Stimulated activated CD8-positive, alpha-beta memory T cell treated with anti-CD3 and anti-CD28 coated beads, Interleukin-4, amount 100 ng/mL, for 4 hours (primary cell): ENCODE results near the gene NBPF15.
A peak's percentile ranks its signal among the peaks of the same experiment; 100 is the strongest.
"Not testable (repeated sequence)": the region's sequence is repeated elsewhere in the genome, so short reads cannot be mapped to it uniquely, and the experiment has no call there.

Source experiments
- DNase-seq, 2 donors: peaks; one replicate each; pipeline ENCODE4 v3.0.0-alpha.2; 2020; ENCODE audit warnings: low read depth in 2 of 2, low spot score in 1 of 2

The NBPF15 gene

GRCh38 chr1:144461136-144461759 lies at the start of gene NBPF15:
Gene NBPF15, minus strand, starts transcription at chr1:144461669. Its CDS starts 21,666 bp downstream, at chr1:144440003.
- peak; percentile 10 to 28 for DNase-seq

GRCh38 chr1:144496429-144496828 lies 35.0 kb upstream of the NBPF15 start:
- not testable (repeated sequence) for DNase-seq

- DNase-seq: not testable (repeated sequence)
Observed at GRCh38 chr1:144494130-144494529, 32.7 kb upstream of the NBPF15 start.

DNA sequence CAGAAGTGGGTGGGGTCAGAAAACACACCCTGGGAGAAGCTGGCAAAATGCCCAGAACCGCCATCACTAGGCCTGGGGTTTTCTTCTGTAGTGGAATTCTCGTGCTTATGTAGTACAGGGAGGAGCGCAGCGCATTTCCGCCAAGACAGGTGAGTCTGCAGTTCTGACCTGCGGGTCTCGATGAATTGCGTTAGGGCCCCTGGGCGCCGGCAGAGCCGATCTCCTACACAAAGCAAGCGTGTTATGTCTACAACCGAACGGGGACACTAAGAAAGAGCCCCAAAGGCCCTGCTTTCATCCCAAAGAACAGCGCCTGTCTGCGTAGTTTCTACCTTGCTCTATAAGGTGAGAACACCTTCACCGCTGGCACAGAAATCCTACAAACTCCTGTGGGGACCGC lies 28.9 kb upstream of the NBPF15 start:
- not testable (repeated sequence) for DNase-seq

GRCh38 chr1:144487002-144487401 lies 25.5 kb upstream of the NBPF15 start:
- not testable (repeated sequence) for DNase-seq

GRCh38 chr1:144485048-144485993 lies 23.9 kb upstream of the NBPF15 start:
- DNase-seq: not testable (repeated sequence)

DNA sequence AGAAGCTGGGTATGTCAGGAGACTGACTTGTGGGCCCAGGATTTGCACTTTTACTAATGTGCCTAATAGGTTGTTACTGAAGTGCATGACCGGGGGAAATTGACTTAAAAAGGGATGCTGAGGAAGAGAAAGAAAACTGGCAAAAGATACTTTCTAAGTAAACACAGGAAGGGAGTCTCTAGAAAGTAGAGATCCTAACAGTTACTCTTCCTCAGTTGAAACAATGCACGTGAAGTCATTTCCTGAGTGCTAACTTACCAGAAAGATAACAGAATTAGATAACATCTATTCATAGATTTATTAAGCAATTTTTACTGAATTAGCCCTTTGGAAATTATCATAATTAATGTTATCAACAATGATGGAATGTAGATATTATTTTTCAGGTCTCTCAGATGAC lies 12.4 kb upstream of the NBPF15 start:
- not testable (repeated sequence) for DNase-seq

DNA sequence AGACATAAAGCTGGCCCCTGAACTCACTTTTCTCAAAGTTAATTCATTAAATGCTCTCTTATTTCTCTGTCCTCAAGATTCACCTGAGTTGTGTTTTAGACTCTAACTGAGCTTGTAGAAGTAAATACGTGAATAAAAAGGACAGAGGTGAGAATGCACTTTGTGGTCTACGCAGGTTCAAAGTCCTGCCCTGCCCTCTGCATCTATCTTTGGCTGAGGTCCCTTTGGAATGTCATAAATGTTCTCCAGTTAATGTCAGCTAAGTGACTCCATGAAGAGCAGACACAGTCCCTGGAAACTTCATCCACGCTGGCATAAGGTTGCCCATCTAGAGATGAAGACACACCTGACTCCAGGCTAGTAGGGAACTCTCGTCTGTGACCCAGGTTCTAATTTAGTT lies 10.0 kb upstream of the NBPF15 start:
- DNase-seq: not testable (repeated sequence)

DNA sequence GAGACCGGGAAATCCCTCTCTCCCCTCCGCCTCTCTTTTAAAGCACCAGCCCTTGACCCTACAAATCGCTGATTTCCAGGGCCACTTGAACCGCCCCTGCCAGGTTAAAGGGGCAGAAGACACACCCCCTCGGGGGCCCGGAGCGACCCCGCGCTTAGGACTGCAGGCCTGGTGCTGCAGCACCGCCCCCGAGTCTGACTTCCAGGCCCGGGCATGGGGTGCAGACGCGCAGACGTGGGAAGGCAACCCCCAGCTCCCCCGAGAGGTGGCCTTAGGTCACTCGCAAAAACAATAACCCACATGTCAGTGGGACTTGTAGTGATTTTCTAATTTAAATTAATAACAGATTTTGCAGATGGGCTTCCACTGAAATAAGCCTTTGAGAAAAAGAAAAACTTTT lies 309 bp upstream of the NBPF15 start:
- not testable (repeated sequence) for DNase-seq

DNA sequence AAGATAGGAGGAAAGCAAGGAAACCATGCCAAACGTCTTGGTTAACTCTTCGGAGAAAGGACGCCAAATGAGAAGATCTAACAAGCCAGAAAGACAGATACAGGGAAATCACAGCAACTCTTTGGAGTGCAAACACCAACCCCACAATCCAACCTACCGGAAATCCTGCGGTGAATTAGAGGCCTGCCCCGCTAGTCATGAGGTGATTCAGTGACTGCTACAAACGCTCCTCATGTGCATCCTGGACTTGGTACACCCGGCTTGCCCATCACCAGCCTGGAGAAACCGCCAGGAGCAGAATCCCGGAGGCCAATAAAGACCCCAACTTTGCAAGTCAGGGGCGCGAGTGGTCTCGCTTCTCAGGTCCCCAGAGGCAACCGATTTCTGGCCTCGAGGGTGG lies 783 bp downstream of the NBPF15 start:
- not testable (repeated sequence) for DNase-seq

DNA sequence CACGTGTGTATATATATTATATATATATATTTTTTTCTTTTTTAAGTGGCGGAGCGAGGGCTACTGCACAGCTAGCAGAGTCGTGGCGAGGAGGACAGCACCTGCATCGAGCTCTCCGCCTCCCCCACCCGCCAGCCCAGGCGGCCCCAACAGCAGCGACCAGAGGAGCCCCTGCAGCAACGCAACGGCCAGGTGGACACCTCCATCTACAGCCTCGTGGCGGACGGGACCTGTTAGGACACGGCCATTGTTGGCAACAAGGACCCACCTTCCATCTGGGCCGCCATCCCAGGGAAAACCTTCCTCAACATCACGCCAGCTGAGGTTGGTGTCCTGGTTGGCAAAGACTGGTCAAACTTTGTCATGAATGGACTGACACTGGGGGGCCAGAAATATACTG lies 19.1 kb downstream of the NBPF15 start:
- not testable (repeated sequence) for DNase-seq

DNA sequence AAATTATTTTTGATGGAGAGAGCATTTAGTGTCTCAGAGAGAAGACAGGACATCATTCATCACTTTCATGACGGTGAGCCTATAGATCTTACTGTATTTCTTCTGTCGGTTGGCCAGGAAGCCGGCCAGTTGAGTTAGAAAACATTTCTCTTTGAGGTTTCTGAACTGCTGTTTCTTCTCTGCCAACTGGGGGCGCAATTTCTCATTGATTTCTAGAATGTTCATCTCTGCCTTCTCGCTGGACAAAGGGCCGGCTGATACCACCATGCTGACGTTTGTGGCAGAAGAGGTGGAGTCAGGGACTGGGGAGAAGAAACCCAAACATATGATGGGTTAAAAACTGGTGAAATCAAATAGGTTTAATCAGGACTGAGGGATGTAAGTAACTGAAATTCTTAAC lies 21.7 kb downstream of the NBPF15 start:
- DNase-seq: not testable (repeated sequence)

GRCh38 chr1:144418891-144419694 lies 42.4 kb downstream of the NBPF15 start:
- DNase-seq: not testable (repeated sequence)

- not testable (repeated sequence) for DNase-seq
Observed at GRCh38 chr1:144413404-144414118, 47.9 kb downstream of the NBPF15 start.

DNA sequence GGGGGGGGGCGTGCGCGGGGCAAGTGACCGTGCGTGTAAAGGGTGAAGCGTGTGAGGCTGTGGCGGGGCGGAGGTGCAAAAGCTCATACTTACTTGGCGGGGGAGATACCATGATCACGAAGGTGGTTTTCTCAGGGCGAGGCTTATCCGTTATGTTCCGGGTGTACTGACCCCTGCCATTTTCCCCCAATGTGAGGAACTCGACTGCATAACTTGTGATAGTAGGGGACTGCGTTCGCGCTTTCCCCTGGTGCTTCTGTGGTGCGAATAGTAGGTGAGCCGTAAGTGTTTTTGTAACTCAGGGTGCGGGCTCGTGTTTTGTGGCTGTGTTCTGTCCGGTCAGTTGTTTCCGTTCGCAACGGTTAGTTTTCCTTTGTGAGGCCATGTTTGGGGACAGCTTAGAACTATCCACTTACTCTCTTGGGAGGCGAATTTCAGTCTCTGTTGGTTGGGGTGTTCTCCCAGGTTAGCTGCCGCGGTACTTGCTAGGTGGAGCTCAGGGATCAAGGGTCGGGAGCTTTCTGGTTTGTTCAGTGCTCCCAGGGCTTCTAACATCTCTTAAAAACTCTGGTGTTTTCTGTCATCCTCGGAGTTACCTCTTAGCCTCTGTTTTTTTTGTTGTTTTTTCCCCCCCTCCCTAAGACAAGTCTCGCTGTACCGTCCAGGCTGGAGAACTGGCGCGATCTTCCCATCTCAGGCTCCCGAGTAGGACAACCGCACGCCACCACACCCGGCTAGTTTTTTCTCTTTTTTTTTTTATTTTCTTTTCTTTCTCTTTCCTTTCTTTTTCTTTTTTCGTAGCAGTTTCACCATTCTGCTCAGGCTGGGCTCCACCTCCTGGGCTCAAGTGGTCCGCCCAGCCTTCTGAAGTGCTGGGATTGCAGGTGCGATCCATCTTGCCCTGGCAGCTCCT lies 48.7 kb downstream of the NBPF15 start:
- peak; percentile 62 to 66 for DNase-seq

- DNase-seq: peak in 1 of 2 donors; percentile 61
Observed at GRCh38 chr1:144412068-144412471, 49.4 kb downstream of the NBPF15 start.

GRCh38 chr1:144402807-144403206 lies 58.7 kb downstream of the NBPF15 start:
- not testable (repeated sequence) for DNase-seq

DNA sequence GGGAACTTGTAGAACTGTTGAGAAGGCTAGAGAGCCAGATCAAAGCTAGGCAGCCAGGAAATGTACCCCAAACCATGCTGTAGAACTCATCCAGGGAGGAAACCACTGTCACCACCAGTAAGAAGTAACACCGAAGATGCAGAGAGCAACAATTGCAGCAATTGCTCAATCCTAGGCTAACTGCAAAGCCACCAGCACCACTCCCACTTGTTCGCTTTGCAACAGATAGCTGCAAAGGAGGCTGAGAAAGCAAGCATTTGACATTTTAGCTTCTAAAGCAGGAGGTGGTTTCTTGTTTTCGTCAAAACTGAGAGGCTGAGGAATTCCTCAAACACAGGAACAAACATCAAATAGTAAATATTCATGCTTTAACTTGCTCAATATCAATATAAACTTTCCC lies 89.8 kb downstream of the NBPF15 start:
- DNase-seq: not testable (repeated sequence)
